ENCODE data around the gene DACT1. TPM values are rescaled to one million over a fixed set of nuclear protein-coding genes. Genes with fewer than 3 reads are reported as not detected.

The DACT1 gene
- polyA plus RNA-seq, 2 of the 4 experiments (the other 2 are of a cell fraction): 0.45 to 0.89 TPM

- Histone ChIP-seq H3K4me1 (no peaks in the 10 kb centered on the region), H3K9me3 (no peaks in the 10 kb centered on the region), H3K4me2 (no peak overlapping the region), H3K4me3 (no peak overlapping the region), H3K27ac (no peak overlapping the region)
- CTCF ChIA-PET: interaction anchor here (1.2 kb wide), 1 partner anchor 116 kb away, joined by 3 read pairs; no protein-coding TSS in a partner anchor
- TF ChIP-seq SMC3 (IDR thresholded peaks at IDR 0.05) (no peak), TFCP2L1 (CRISPR knock-in tag; IDR thresholded peaks at IDR 0.05) (no peak), NPAS2 (CRISPR knock-in tag; IDR thresholded peaks at IDR 0.05; ENCODE audit: borderline replicate concordance) (no peak), TP53 (CRISPR knock-in tag; IDR thresholded peaks at IDR 0.05) (no peak), HOXB5 (CRISPR knock-in tag; IDR thresholded peaks at IDR 0.05) (no peak), JUN (IDR thresholded peaks at IDR 0.05) (no peak), HMGXB4 (CRISPR knock-in tag; IDR thresholded peaks at IDR 0.05; ENCODE audit: borderline replicate concordance) (no peak), RARB (CRISPR knock-in tag; IDR thresholded peaks at IDR 0.05) (no peak), SREBF2 (IDR thresholded peaks at IDR 0.05) (no peak), CTCF (IDR thresholded peaks at IDR 0.05) (no peak), HOXA7 (CRISPR knock-in tag; IDR thresholded peaks at IDR 0.05) (no peak), CBX8 (IDR thresholded peaks at IDR 0.05) (no peak)
- no peak for DNase-seq (ENCODE audit: low read depth in 1 of 2, low spot score in 1 of 2)
- no peak for FAIRE-seq
- no peak for ATAC-seq
- 9% methylated on average over 1 of the region's 1 CpG for WGBS (ENCODE audit: missing lambda C conversion rate)
- POLR2A ChIA-PET: no interaction called here
Observed at GRCh38 chr14:58617619-58618018, 20.1 kb upstream of the DACT1 start.

- Histone ChIP-seq H3K4me1 (no peaks in the 10 kb centered on the region), H3K27ac (no peak overlapping the region), H3K9me3 (no peaks in the 10 kb centered on the region), H3K4me2 (no peak overlapping the region), H3K4me3 (no peak overlapping the region)
- CTCF ChIA-PET: interaction anchor here (0.9 to 1.2 kb wide), 2 partner anchors 19 to 118 kb away, joined by 3 read pairs; no protein-coding TSS in a partner anchor
- TF ChIP-seq CBX8 (IDR thresholded peaks at IDR 0.05): no peak
- no peak for TF ChIP-seq NFE2L2 (conservative IDR thresholded peaks at IDR 0.05; ENCODE audit: low read length)
- TF ChIP-seq NR3C1 (IDR thresholded peaks at IDR 0.05): no peak
- no peak for TF ChIP-seq REST (IDR thresholded peaks at IDR 0.05)
- no peak for TF ChIP-seq GATA3 (IDR thresholded peaks at IDR 0.05; ENCODE audit: borderline replicate concordance)
- no peak for TF ChIP-seq RAD21 (conservative IDR thresholded peaks at IDR 0.05 in 1 of 2, IDR thresholded peaks at IDR 0.05 in 1 of 2)
- 30% methylated on average over 2 of the region's 2 CpGs for WGBS (ENCODE audit: missing lambda C conversion rate)
- ATAC-seq (no peak), DNase-seq (ENCODE audit: low read depth in 1 of 2, low spot score in 1 of 2) (no peak), FAIRE-seq (no peak)
- POLR2A ChIA-PET: no interaction called here
Observed at GRCh38 chr14:58620011-58620410, 17.8 kb upstream of the DACT1 start.

GRCh38 chr14:58625438-58625837 lies 12.3 kb upstream of the DACT1 start:
- 80% methylated on average over 1 of the region's 1 CpG for WGBS (ENCODE audit: missing lambda C conversion rate)
- Histone ChIP-seq H3K9me3 (no peaks in the 10 kb centered on the region), H3K4me3 (no peak overlapping the region), H3K4me1 (no peaks in the 10 kb centered on the region), H3K4me2 (no peak overlapping the region), H3K27ac (no peak overlapping the region)
- CTCF ChIA-PET: no interaction called here
- no peak for FAIRE-seq
- POLR2A ChIA-PET: no interaction called here
- no peak for DNase-seq (ENCODE audit: low read depth in 1 of 2, low spot score in 1 of 2)
- ATAC-seq: no peak
- TF ChIP-seq BCL3 (IDR thresholded peaks at IDR 0.05) (no peak), HOXB13 (CRISPR knock-in tag; IDR thresholded peaks at IDR 0.05; ENCODE audit: low read depth) (no peak), MAX (IDR thresholded peaks at IDR 0.05) (no peak), CHD2 (IDR thresholded peaks at IDR 0.05; ENCODE audit: low read length, partially characterized antibody) (no peak), NR3C1 (IDR thresholded peaks at IDR 0.05) (no peak), POLR2AphosphoS2 (conservative IDR thresholded peaks at IDR 0.05; ENCODE audit: low read length) (no peak), E2F6 (IDR thresholded peaks at IDR 0.05; ENCODE audit: borderline replicate concordance, low read depth) (no peak), CHD4 (IDR thresholded peaks at IDR 0.05; ENCODE audit: borderline replicate concordance) (no peak), MYC (IDR thresholded peaks at IDR 0.05; ENCODE audit: borderline replicate concordance, low read length) (no peak), NPAS2 (CRISPR knock-in tag; IDR thresholded peaks at IDR 0.05; ENCODE audit: borderline replicate concordance) (no peak), EHF (CRISPR knock-in tag; IDR thresholded peaks at IDR 0.05) (no peak), KDM5A (IDR thresholded peaks at IDR 0.05) (no peak)
